Esophagus squamous epithelium (tissue), 4 donors: ENCODE measurements around the gene KCTD14.

ENCODE experiments used
- CTCF ChIP-seq, 6 experiments: fragments of 450-650 bp in 4 of 6; fragments of 200-600 bp in 2 of 6; sonication (generic) in 2 of 6; IDR thresholded peaks; one replicate each; pipeline ENCODE4 v1.5.1; 2016 to 2019; ENCODE audit warnings: antibody characterized with exemption in 6 of 6, mild to moderate bottlenecking in 4 of 6, moderate library complexity in 4 of 6
- POLR2A ChIP-seq, 4 donors: fragments of 450-650 bp; IDR thresholded peaks; one replicate each; pipeline ENCODE4 v1.6.1; 2017; ENCODE audit warnings: antibody characterized with exemption in 4 of 4, mild to moderate bottlenecking in 4 of 4, moderate library complexity in 3 of 4

DNA sequence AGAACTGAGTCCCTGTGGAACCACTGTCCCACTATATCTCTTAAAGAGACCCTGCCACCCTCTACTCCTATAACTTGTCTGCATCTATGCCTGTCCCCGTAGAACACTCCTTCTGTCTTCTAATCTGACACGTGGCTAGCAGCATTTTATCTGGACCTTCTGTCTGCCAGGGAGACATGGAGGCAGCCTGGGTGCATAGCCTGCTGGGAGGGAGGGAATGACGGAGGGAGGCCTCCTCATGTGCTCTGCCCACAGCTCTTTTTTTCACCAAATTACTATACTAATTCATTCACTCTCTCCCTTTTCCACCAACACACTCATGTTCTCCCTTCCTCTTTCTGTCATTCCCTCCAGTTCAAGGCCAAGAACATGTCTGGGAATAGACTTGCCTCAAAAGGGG lies 33.0 kb upstream of the KCTD14 start:
- no peak for TF ChIP-seq POLR2A (IDR thresholded peaks at IDR 0.05)
- TF ChIP-seq CTCF (IDR thresholded peaks at IDR 0.05), result no peak
